Measurements from ENCODE around the gene STRAP.
"Not testable (repeated sequence)": the region's sequence is repeated elsewhere in the genome, so short reads cannot be mapped to it uniquely, and the experiment has no call there.

STRAP gene

DNA sequence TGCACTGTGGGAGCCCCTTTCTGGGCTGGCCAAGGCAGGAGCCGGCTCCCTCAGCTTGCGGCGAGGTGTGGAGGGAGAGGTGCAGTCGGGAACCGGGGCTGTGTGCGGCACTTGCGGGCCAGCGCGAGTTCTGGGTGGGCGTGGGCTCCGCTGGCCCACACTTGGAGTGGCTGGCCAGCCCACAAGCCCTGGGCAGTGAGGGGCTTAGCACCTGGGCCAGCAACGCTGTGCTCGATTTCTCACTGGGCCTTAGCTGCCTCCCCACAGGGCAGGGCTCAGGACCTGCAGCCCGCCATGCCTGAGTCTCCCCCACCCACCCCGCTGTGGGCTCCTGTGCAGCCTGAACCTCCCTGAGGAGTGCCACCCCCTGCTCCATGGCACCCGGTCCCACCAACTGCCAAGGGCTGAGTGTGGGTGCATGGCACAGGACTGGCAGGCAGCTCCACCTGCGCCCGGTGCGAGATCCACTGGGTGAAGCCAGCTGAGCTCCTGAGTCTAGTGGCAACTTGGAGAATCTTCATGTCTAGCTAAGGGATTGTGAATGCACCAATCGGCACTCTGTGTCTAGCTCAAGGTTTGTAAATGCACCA, 7.5 kb upstream of the STRAP start:
- DNase-seq: not testable (repeated sequence)

- DNase-seq: no peak
These were observed 6.3 kb upstream of the STRAP start for GRCh38 chr12:15875863-15876262.

DNA sequence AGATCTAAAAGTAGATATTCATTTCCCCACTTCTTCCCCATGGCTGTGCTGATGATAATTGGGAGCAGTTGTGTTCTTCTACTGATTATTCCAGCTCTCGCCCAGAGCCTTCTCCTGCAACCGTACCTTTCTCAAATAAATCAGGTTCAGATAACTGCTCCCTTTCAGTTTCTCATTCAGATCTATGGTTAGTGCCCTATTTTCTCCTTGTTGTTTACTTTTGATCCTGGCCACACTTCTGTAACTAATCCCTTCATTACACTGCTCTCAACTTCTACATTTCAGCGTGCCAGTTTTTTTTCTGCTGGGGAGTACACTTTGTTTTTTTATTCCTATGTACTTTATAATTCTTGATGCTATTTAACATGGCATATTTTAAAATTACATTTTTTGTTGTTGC, 2.8 kb upstream of the STRAP start:
- DNase-seq: no peak

- DNase-seq: no peak
These were observed 1.5 kb upstream of the STRAP start for GRCh38 chr12:15880721-15881120.

GRCh38 chr12:15883536-15883935, 1.3 kb downstream of the STRAP start:
- DNase-seq: no peak

DNA sequence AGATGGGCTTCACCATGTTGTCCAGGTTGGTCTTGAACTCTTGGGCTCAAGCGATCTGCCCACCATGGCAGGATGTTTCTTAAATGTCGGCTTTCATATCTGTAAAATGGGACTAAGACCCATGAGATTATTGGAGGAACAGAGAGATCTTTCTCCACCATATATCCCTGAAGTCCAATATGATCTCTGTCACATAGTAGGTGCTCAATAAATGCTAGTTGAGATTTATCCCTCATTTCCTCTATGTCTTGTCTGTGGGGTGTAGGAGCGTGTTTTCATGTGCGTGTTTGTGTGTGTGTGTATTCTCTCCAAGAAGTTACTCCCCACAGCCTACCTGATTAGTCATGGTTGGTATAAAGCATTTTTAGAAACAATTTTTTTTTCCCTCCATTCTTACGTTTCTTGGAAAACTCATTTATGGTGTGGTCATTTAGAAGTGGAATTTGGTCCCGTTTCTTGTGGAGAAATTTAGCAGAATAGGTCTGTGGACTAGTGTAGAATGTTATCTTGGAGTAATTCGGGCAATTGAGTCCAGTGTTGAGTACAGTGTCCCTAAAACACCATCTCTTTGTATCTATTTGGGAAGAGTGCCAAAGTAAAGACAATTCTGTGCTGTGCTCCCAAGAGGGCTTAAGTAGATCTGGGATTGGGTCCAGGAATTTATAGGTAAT, 4.3 kb downstream of the STRAP start:
- no peak for DNase-seq

DNA sequence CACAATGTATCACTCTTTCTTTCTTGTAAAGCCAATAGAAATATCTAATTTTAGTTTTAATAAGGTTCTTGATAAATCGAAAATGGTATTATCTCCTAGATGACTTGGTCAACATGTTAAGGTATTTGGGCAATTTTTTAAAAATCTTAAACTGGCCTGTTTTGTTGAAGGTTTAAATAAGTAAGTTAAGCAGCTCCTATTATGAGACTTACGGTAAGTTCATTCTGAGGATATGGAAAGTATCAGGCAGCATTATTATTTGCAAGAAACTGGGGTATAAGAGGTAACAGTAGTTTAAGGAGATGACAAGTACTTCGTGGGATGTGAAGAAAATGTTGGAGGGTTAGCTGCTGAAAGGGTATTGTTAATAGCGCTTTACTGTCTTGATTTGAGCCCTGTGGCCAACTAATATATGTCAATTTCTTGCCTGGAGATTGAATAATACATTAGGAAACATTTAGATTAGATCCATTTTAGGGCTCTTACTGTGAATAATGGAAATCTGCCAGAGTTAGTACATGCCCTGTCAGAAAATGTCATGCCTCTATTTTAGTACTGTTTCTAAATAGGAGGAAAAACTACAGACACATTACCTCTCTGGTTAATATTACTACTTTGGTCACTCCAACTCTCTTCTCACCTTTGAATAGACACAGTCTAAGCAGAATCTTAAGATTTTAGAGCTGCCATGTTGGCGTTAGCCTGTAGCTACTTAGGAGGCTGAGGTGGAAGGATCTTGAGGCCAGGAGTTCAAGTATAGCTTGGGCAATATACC, 5.0 kb downstream of the STRAP start:
- DNase-seq: no peak

DNA sequence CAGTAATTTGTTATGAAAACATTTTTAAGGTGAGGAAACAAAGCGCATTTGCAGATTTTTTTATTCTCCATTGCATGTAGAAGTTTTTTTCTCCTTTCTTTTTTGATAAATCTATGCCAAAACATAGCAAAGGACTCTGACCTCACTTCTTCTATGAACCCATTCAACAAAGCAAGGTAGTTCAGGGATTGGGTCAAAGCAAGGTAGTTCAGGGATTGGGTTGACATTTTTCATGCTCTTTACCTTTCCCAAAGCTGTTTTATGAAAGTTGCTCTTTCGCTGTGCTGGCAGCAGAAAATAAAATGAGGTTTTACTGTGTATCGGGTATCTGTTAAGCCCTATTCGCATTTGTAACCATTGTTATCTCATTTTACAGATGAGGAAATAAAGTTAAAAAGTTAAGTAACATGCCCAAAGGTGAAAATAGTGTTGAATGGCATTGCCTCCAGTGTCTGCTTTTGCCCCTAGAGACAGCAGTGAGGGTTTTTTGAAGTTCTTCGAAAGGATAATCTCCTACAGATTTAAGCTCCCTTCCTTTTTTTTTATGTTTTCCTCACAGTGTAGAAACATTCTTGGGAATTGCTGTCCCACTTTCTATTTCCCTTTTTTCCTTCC, 10.6 kb downstream of the STRAP start:
- DNase-seq: no peak

- no peak for DNase-seq
These were observed 11.1 kb downstream of the STRAP start for GRCh38 chr12:15893260-15893659.

- no peak for DNase-seq
These were observed 14.7 kb downstream of the STRAP start for GRCh38 chr12:15896867-15897266.

- no peak for DNase-seq
These were observed 15.2 kb downstream of the STRAP start for GRCh38 chr12:15897433-15897832.

GRCh38 chr12:15899282-15899870, 17.2 kb downstream of the STRAP start:
- no peak for DNase-seq

DNA sequence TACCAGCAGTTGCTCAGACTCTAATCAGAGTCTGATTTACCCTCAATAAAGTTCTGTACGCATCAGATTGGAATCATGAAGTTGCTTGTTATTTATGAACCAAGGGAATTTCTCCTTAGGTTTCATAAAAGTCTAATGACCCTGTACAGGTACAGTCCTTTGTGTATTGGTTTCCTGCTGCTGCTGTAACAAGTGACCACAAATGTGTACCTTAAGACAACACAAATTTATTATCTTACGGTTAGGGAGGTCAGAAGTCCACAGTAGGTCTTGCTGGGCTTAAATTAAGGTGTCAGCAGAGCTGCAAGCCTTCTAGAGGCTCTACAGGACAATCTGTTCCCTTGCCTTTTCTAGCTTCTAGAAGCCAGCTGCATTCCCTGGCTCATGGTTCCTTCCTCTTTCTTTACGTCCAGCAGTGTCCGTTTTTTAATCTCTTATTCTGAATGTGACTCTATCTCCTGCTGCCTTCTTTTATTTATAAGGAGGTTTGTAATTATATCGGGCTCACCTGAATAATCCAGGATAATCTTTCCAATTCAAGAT, 22.3 kb downstream of the STRAP start:
- no peak for DNase-seq

DNA sequence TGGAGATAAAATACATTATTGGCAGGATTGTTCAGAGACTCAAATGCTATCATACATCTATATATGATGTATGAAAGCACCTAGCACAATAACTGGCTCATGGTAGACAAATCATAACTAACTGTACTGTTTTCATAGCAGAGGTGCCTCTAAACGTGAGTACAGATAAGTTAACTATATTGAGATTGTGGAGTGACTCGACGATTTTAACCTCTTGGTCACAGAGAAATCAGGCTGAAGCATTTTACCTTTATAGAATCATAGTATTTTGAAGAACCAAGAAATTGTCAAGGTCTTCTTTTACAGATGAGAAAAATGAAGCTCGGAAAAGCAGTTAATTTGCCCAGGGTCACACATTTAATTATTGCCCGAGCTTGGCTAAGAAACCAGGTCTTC, 28.3 kb downstream of the STRAP start:
- no peak for DNase-seq

DNA sequence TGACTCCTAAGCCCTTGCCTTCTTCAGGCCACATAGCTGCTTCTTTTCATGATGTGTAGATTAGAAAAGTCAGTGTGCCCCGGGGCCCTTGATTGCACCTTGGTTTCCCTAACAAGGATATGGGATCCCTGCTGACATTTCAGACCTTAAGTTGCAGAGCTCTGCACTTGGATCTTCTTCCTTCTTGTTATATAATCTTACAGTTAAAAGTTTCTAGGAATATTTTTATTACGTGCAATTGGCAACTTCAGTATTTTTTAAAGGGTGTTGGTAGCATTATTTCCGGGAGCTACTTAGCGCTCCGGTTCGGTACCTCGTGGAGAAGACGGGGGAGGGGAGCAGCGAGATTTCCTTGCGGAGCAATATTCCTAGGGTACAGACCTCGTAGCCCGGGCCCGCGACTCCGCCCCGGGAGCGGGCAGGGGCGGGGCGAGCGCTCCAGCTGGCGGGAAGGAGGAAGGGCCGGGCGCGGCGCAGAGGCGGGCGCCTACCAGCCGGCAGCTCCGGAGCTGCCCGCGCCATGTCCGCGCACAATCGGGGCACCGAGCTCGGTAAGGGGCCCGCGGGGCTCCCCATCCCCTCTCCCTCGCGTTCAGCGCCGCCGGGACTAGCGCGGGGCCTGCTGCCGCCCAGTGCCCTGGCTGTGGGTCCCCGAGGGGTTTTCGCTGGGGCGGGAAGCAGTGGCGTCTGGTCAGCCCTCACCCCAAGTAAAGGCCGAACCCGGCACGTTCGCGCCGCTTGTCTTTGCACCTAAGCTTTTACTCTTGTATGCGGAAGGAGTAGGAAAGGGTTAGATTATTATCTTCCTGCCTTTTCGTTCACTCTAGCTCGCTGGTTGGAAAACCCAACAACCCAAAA, 28.9 kb downstream of the STRAP start, which contains the start of gene DERA:
DERA (plus strand) TSS at position 469 of the 858 bp plus-strand sequence; CDS start at position 521, 52 bp downstream.
- DNase-seq: peak; percentile 33

DNA sequence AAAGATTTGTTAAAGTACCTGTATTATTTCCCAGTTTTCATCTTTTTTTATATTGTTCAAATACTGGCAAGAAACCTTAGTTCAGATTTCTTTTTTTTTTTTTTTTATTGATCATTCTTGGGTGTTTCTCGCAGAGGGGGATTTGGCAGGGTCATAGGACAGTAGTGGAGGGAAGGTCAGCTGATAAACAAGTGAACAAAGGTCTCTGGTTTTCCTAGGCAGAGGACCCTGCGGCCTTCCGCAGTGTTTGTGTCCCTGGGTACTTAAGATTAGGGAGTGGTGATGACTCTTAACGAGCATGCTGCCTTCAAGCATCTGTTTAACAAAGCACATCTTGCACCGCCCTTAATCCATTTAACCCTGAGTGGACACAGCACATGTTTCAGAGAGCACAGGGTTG, 29.7 kb downstream of the STRAP start:
- not testable (repeated sequence) for DNase-seq

GRCh38 chr12:15914131-15914530, 31.9 kb downstream of the STRAP start:
- not testable (repeated sequence) for DNase-seq

DNA sequence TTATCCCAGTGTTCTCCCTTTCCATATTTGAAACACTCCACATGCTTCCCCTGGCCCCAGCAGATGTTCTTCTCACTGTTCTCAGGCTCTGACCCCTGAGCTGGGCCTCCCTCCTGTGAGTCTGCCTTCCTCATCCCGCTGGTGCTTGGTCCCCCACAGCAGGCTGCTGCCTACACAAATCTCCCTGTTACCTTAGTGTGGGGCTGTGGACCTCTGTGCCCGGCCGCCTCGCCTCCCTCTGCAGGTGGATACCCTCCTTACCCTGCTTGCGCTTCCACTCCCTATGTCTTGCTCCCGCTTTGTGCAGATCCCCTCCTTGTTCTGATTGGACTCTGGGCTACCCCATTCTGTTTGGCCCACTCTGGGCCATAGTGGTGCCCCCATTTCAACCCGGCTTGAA, 35.9 kb downstream of the STRAP start:
- DNase-seq: no peak

- DNase-seq: no peak
These were observed 37.2 kb downstream of the STRAP start for GRCh38 chr12:15919418-15919817.

DNA sequence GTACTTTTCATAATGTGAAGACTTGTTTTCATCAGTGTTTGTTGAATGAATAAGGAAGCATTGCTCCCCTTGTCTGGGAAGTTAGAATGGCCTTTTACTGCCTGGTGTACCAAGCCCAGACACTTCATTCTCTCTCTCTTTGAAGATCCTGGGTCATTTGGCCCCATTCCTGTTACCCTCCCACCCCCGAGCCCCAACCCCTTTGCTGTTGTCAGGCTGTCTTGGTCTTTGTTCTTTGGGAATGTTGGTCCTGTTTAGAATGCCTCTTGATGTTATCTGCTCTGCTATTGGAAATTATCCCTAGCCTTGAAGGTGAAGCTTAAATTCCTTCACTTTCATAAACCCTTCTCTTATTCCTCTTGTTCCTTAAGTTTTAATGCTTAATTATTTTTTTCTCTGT, 42.8 kb downstream of the STRAP start:
- DNase-seq: no peak

DNA sequence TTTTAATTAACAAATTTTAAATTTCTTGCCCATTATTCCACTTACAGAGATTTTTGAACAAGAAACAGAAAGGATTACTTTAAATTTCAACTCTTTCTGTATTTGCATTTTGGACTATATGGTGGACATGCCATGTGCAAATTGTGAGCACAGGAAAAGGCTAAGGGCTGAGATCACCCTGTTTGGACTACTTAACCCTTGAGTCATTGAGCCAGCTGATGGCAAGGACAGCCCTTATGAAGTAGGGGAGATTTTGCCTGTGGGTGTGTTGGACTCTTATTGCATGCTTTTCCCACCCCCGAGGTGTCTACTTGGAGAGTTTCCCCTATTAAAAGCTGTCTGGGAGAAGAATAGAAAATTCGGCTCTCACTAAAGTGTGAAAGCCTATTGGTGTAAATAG, 46.2 kb downstream of the STRAP start:
- no peak for DNase-seq
